OCI-LY3 (cell line): ENCODE results near the gene UTP14C.

ENCODE experiments used
- H2AFZ ChIP-seq: fragments of 200-600, 300-600 bp; shearing (Covaris generic); 2 replicates; pipeline ENCODE4 v1.6.0; 2014; ENCODE audit warnings: antibody characterized with exemption, low read depth, low read length
- H3K27ac ChIP-seq: fragments of 200-600, 300-600 bp; sonication (generic); 2 replicates; pipeline ENCODE4 v1.5.1; 2014; ENCODE audit warnings: mild to moderate bottlenecking, low read length, moderate library complexity, mixed read lengths
- H3K27me3 ChIP-seq: fragments of 200-600, 300-600 bp; sonication (generic); 2 replicates; pipeline ENCODE4 v1.6.1; 2014; ENCODE audit warnings: low read depth, low read length, mixed read lengths
- H3K36me3 ChIP-seq: fragments of 200-600, 300-600 bp; sonication (generic); replicated peaks from 2 replicates; pipeline ENCODE3; 2014; ENCODE audit warnings: low read depth, low read length, mixed read lengths
- H3K4me1 ChIP-seq: fragments of 300-600, 200-600 bp; sonication (generic); 2 replicates; pipeline ENCODE4 v1.6.1; 2014; ENCODE audit warnings: low read length, mixed read lengths
- H3K4me2 ChIP-seq: fragments of 200-600, 300-600 bp; sonication (generic); 2 replicates; pipeline ENCODE4 v1.6.1; 2014; ENCODE audit warnings: low read length, mixed read lengths
- H3K4me3 ChIP-seq: fragments of 300-600, 200-600 bp; sonication (generic); 2 replicates; pipeline ENCODE4 v1.5.1; 2014; ENCODE audit warnings: antibody characterized with exemption, mild to moderate bottlenecking, low read length, moderate library complexity
- H3K79me2 ChIP-seq: fragments of 300-600, 200-600 bp; shearing (Covaris generic); 2 replicates; pipeline ENCODE4 v1.6.1; 2014; ENCODE audit warnings: mild to moderate bottlenecking, low read length, mixed read lengths
- H3K9ac ChIP-seq: fragments of 300-600, 200-600 bp; shearing (Covaris generic); 2 replicates; pipeline ENCODE4 v1.6.0; 2014; ENCODE audit warnings: mild to moderate bottlenecking, low read length, moderate library complexity
- H3K9me3 ChIP-seq: fragments of 200-600, 300-600 bp; shearing (Covaris generic); 2 replicates; pipeline ENCODE4 v1.6.1; 2014; ENCODE audit warnings: low read length, mixed read lengths; ENCODE audit not compliant: insufficient read depth
- H4K20me1 ChIP-seq: fragments of 200-600, 300-600 bp; sonication (generic); 2 replicates; pipeline ENCODE4 v1.6.1; 2016; ENCODE audit warnings: low read length, mixed read lengths; ENCODE audit not compliant: insufficient read depth
- CTCF ChIP-seq: fragments of 200-600, 300-600 bp; sonication (generic); IDR thresholded peaks from 2 replicates; pipeline ENCODE4 v1.5.1; 2014; ENCODE audit warnings: antibody characterized with exemption, low read length, low read depth
- EZH2phosphoT487 ChIP-seq: fragments of 200-600 bp; shearing (Covaris generic); IDR thresholded peaks from 2 replicates; pipeline ENCODE4 v1.6.1; 2018; ENCODE audit warnings: antibody characterized with exemption, mixed run types, low read depth

UTP14C gene

GRCh38 chr13:52034616-52035226 lies 10.2 kb downstream of the UTP14C start:
- H3K4me3 ChIP-seq: no peak overlapping the region
- TF ChIP-seq CTCF (no peak), EZH2phosphoT487 (no peak)

DNA sequence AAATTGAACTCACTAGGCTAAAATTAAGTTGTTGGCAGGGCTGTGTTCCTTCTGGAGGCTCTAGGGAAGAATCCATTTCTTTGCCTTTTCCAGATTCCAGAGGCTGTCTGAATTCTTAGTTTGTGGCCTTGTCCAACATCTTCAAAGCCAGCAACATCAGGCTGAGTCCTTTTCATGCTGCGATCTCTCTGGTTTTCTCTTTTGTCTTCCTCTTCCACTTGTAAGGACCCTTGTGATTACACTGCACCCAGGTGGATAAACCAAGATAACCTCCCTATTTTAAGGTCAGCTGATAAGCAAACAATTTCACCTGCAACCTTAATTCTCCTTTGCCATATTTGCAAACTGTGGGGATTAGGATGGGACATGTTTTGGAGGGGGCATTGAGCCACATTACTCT lies 11.5 kb downstream of the UTP14C start:
- no peaks in the 10 kb centered on the region for H3K9me3 ChIP-seq
- no peak overlapping the region for H2AFZ ChIP-seq
- no peaks in the 10 kb centered on the region for H3K27me3 ChIP-seq
- H3K4me2 ChIP-seq: no peak overlapping the region
- no peak overlapping the region for H3K9ac ChIP-seq
- no peaks in the 10 kb centered on the region for H3K36me3 ChIP-seq
- no peak for TF ChIP-seq EZH2phosphoT487
- no peak for TF ChIP-seq CTCF
- H4K20me1 ChIP-seq: no peaks in the 10 kb centered on the region
- no peak overlapping the region for H3K27ac ChIP-seq
- no peaks in the 10 kb centered on the region; the same call in 1 of the 2 replicates for H3K4me1 ChIP-seq
- H3K4me3 ChIP-seq: no peak overlapping the region
- H3K79me2 ChIP-seq: no peaks in the 10 kb centered on the region

More at GRCh38 chr13:52034616-52035226, 10.2 kb downstream of the UTP14C start:
- H2AFZ ChIP-seq: no peak overlapping the region
- H3K4me1 ChIP-seq: no peaks in the 10 kb centered on the region; the same call in 1 of the 2 replicates
- H3K4me2 ChIP-seq: no peak overlapping the region
- no peaks in the 10 kb centered on the region for H4K20me1 ChIP-seq
- no peaks in the 10 kb centered on the region for H3K27me3 ChIP-seq
- no peak overlapping the region for H3K9ac ChIP-seq
- H3K9me3 ChIP-seq: no peaks in the 10 kb centered on the region
- H3K36me3 ChIP-seq: no peaks in the 10 kb centered on the region
- no peaks in the 10 kb centered on the region for H3K79me2 ChIP-seq
- H3K27ac ChIP-seq: no peak overlapping the region

- H3K9me3 ChIP-seq: no peaks in the 10 kb centered on the region
- H2AFZ ChIP-seq: no peak overlapping the region
- no peak overlapping the region for H3K9ac ChIP-seq
- no peak for TF ChIP-seq EZH2phosphoT487
- TF ChIP-seq CTCF: no peak
- H3K4me2 ChIP-seq: no peak overlapping the region
- no peaks in the 10 kb centered on the region for H3K79me2 ChIP-seq
- H3K36me3 ChIP-seq: no peaks in the 10 kb centered on the region
- no peaks in the 10 kb centered on the region for H3K27me3 ChIP-seq
- no peaks in the 10 kb centered on the region for H3K4me1 ChIP-seq
- H3K27ac ChIP-seq: no peak overlapping the region
- no peak overlapping the region for H3K4me3 ChIP-seq
- H4K20me1 ChIP-seq: no peaks in the 10 kb centered on the region
These were observed 19.2 kb downstream of the UTP14C start for GRCh38 chr13:52043675-52044074.

DNA sequence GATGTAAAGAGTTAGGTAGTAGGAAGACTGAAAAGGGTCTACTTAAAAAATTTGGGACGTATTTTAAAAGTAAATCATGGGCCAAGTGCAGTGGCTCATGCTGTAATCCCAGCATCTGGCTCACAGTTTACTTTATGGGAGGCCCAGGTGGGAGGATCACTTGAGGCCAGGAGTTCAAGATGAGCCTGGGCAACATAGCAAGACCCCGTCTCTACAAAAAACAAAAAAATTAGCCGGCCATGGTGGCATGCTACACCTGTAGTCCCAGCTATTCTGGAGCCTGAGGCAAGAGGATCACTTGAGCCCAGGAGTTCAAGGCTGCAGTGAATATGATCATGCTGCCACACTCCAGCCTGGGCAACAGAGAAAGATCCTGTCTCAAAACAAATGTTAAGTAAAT lies 23.0 kb downstream of the UTP14C start:
- Histone ChIP-seq H2AFZ (no peak overlapping the region), H3K9ac (no peak overlapping the region), H3K4me1 (no peaks in the 10 kb centered on the region), H3K36me3 (no peaks in the 10 kb centered on the region), H3K79me2 (no peaks in the 10 kb centered on the region), H3K27me3 (no peaks in the 10 kb centered on the region), H3K27ac (no peak overlapping the region), H3K9me3 (no peaks in the 10 kb centered on the region), H4K20me1 (no peaks in the 10 kb centered on the region), H3K4me2 (no peak overlapping the region), H3K4me3 (no peak overlapping the region)
- no peak for TF ChIP-seq EZH2phosphoT487
- no peak for TF ChIP-seq CTCF
